ENCODE results near the gene PET100. TPM values are rescaled to one million over a fixed set of nuclear protein-coding genes. Genes with fewer than 3 reads are reported as not detected.
A peak's percentile ranks its signal among the peaks of the same experiment; 100 is the strongest.

The PET100 gene
- total RNA-seq, 1 donor from 2014 or later, result 93.2 TPM

DNA sequence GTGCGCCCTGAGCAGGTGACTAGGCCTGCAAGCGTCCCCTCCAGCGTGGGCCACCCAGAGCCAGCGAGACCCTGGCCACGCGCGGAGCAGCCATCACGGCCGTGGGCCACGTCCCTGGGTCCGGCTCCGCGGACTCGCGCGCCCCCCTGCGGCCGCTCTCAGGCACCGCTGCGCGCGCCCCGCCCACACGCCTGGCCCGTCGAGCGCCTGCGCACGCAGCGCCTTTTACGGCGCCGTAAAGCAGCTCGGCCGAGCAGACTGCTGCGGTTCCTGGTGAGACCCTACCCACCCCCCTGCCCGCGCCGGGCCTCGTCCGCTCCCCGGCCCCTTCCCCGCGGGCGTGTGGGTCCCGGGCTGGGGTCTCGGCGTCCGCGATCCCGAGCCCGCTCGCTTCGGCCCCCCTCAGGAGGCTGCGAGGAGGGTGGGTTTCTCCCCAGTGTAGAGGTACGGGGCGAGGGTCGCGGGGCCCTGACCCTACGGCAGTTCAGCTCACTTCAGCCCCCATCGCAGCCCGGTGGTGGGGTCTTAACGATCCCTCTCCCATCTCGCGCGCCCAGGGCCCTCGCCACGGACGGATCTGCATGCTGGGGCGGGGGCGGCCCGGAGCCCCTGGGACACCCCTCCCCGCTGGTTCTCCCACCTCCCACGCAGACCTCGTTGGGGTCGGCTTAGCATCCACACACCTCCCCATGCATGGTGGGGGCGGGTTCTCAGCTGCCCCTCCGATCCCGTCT is 51.2 kb downstream of the PET100 start, which contains the start of gene TRAPPC5:
Gene TRAPPC5, plus strand, starts transcription at position 228 of the 734 bp plus-strand sequence. CDS start 1,421 bp downstream, outside the sequence.
- Histone ChIP-seq H3K4me3 (peak within 1 kb of the TSS; percentile 100), H3K27ac (peak within 1 kb of the TSS; percentile 92), H3K27me3 (no peaks in the 10 kb centered on the region), H3K36me3 (peaks cover 25% of the 10 kb centered on the region), H3K4me1 (peaks cover 6% of the 10 kb centered on the region), H3K9me3 (no peaks in the 10 kb centered on the region)
- peak; percentile 91 for ATAC-seq
- TF ChIP-seq, protein P1, sequence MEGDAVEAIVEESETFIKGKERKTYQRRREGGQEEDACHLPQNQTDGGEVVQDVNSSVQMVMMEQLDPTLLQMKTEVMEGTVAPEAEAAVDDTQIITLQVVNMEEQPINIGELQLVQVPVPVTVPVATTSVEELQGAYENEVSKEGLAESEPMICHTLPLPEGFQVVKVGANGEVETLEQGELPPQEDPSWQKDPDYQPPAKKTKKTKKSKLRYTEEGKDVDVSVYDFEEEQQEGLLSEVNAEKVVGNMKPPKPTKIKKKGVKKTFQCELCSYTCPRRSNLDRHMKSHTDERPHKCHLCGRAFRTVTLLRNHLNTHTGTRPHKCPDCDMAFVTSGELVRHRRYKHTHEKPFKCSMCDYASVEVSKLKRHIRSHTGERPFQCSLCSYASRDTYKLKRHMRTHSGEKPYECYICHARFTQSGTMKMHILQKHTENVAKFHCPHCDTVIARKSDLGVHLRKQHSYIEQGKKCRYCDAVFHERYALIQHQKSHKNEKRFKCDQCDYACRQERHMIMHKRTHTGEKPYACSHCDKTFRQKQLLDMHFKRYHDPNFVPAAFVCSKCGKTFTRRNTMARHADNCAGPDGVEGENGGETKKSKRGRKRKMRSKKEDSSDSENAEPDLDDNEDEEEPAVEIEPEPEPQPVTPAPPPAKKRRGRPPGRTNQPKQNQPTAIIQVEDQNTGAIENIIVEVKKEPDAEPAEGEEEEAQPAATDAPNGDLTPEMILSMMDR (IDR thresholded peaks at IDR 0.05), result peak; percentile 91
- intact Hi-C loops (cut with DNase I), result loop anchor here (10.0 kb wide), 1 partner anchor 124 kb away; no protein-coding TSS in a partner anchor
- peak; percentile 94 for DNase-seq

Small RNAs within 50 kb of the gene (microRNA-seq; reads per million reads assigned to microRNA genes)
- gene MIR6792 (ENCODE audit: borderline microRNAs expressed), result not detected

Other genes with a start within 250 kb of the PET100 start
- 3.6 TPM for gene PEX11G, start 140.8 kb upstream of the PET100 start, total RNA-seq
- gene ZNF358, start 113.7 kb upstream of the PET100 start, total RNA-seq, result 56.9 TPM
- gene MCOLN1, start 107.2 kb upstream of the PET100 start, total RNA-seq, result 55.0 TPM
- gene PNPLA6, start 94.1 kb upstream of the PET100 start, total RNA-seq, result 190 TPM
- gene CAMSAP3, start 33.9 kb upstream of the PET100 start, total RNA-seq, result 29.1 TPM
- 42.3 TPM for gene XAB2, start 248 bp upstream of the PET100 start, total RNA-seq
- 3.5 TPM for gene PCP2, start 3.9 kb downstream of the PET100 start, total RNA-seq
- gene STXBP2, start 7.3 kb downstream of the PET100 start, total RNA-seq, result 162 TPM
- 12.5 TPM for gene RETN, start 39.3 kb downstream of the PET100 start, total RNA-seq
- gene MCEMP1, start 47.3 kb downstream of the PET100 start, total RNA-seq, result 97.9 TPM
- gene TRAPPC5, start 51.0 kb downstream of the PET100 start, total RNA-seq, result 83.9 TPM
- 0.58 TPM for gene FCER2, start 72.3 kb downstream of the PET100 start, total RNA-seq
- 1.4 TPM for gene CLEC4G, start 102.3 kb downstream of the PET100 start, total RNA-seq
- 10.6 TPM for gene CD209, start 117.7 kb downstream of the PET100 start, total RNA-seq
- 4.8 TPM for gene CLEC4M, start 133.4 kb downstream of the PET100 start, total RNA-seq
- gene EVI5L, start 200.4 kb downstream of the PET100 start, total RNA-seq, result 15.5 TPM
- gene PRR36, start 244.6 kb downstream of the PET100 start, total RNA-seq, result 2.6 TPM